Activated CD8-positive, alpha-beta T cell treated with anti-CD3 and anti-CD28 coated beads for 36 hours (primary cell): ENCODE results near the gene CNN2. TPM values are rescaled to one million over a fixed set of nuclear protein-coding genes. Genes with fewer than 3 reads are reported as not detected.
A peak's percentile ranks its signal among the peaks of the same experiment; 100 is the strongest.

Experiments used
- ATAC-seq: fragments of 200-7000 bp; cut with Tn5 transposase; one replicate; pipeline ENCODE4 v1.10.0; 2021; ENCODE audit warnings: mild to moderate bottlenecking, moderate library complexity
- CTCF ChIA-PET: fragments of 350-600 bp; sonication (Branson Sonifier 250); formaldehyde crosslinking; loops from one replicate; lab custom pipeline; 2021; ENCODE audit warnings: antibody characterized with exemption; lab: Charles Lee
- POLR2A ChIA-PET: fragments of 350-600 bp; sonication (Branson Sonifier 250); formaldehyde crosslinking; loops from one replicate; lab custom pipeline; 2021; ENCODE audit warnings: antibody characterized with exemption; lab: Charles Lee
- DNase-seq: peaks from one replicate; pipeline ENCODE4 v3.0.0-alpha.2; 2020
- H3K27ac Mint-ChIP-seq: one replicate; pipeline ENCODE4 v1.8.0; 2021; ENCODE audit warnings: mild to moderate bottlenecking, mixed read lengths
- H3K27me3 Mint-ChIP-seq: one replicate; pipeline ENCODE4 v1.8.0; 2021; ENCODE audit warnings: mixed read lengths
- H3K36me3 Mint-ChIP-seq: one replicate; pipeline ENCODE4 v1.8.0; 2021; ENCODE audit warnings: low read depth, mixed read lengths
- H3K4me1 Mint-ChIP-seq: one replicate; pipeline ENCODE4 v1.8.0; 2021; ENCODE audit warnings: low read depth, mixed read lengths
- H3K4me3 Mint-ChIP-seq: one replicate; pipeline ENCODE4 v1.8.0; 2021; ENCODE audit warnings: mild to moderate bottlenecking, moderate library complexity, mixed read lengths
- H3K9me3 Mint-ChIP-seq: one replicate; pipeline ENCODE4 v1.8.0; 2021; ENCODE audit warnings: mixed read lengths
- CTCF ChIP-seq: fragments of 200-600 bp; IDR thresholded peaks from one replicate; pipeline ENCODE4 v1.8.0; 2022; ENCODE audit warnings: antibody characterized with exemption, mild to moderate bottlenecking
- intact Hi-C: fragments of 100-400 bp; cut with micrococcal nuclease; formaldehyde crosslinking; loops from one replicate; pipeline ENCODE4 v1.10.0; 2022
- total RNA-seq, 2 experiments: library from RNA; stranded (reverse); gene quantifications; one replicate each; pipeline ENCODE4 v1.2.3, GENCODE V29; 2021

The CNN2 gene
- total RNA-seq, 2 experiments from 2014 or later: 97.4 to 98.3 TPM

GRCh38 chr19:1062387-1063029 lies 36.1 kb downstream of the CNN2 start:
- peaks cover 12% of the 10 kb centered on the region for H3K36me3 Mint-ChIP-seq
- no peak overlapping the region for H3K4me3 Mint-ChIP-seq
- peaks cover 5% of the 10 kb centered on the region for H3K9me3 Mint-ChIP-seq
- peaks cover 33% of the 10 kb centered on the region for H3K4me1 Mint-ChIP-seq
- no peak overlapping the region for H3K27ac Mint-ChIP-seq
- ChIA-PET CTCF (interaction anchor here (1.0 kb wide), 1 partner anchor 20 kb away, joined by 3 read pairs; no protein-coding TSS in a partner anchor), POLR2A (no interaction called here)
- no peak for TF ChIP-seq CTCF
- DNase-seq: no peak
- ATAC-seq: peak; percentile 22
- H3K27me3 Mint-ChIP-seq: no peaks in the 10 kb centered on the region
- intact Hi-C loops: no loop called here

- H3K36me3 Mint-ChIP-seq: peaks cover 10% of the 10 kb centered on the region
- peak; percentile 83 for DNase-seq
- ChIA-PET POLR2A (no interaction called here), CTCF (interaction anchor here (1.0 kb wide), 1 partner anchor 20 kb away, joined by 3 read pairs; no protein-coding TSS in a partner anchor)
- H3K9me3 Mint-ChIP-seq: peaks cover 1% of the 10 kb centered on the region
- ATAC-seq: peak; percentile 25
- peaks cover 28% of the 10 kb centered on the region for H3K4me1 Mint-ChIP-seq
- no peaks in the 10 kb centered on the region for H3K27me3 Mint-ChIP-seq
- intact Hi-C loops: no loop called here
- no peak for TF ChIP-seq CTCF
- H3K27ac Mint-ChIP-seq: no peak overlapping the region
- no peak overlapping the region for H3K4me3 Mint-ChIP-seq
Measured at GRCh38 chr19:1063030-1063908, 36.9 kb downstream of the CNN2 start.

GRCh38 chr19:1063909-1064660 lies 37.7 kb downstream of the CNN2 start:
- no peak overlapping the region for H3K4me3 Mint-ChIP-seq
- POLR2A ChIA-PET: interaction anchor here (0.6 to 4.7 kb wide), 9 partner anchors 10 to 39 kb away, joined by 3 to 26 read pairs (median 4); partner anchors contain the start of genes ABCA7 and CNN2
- intact Hi-C loops: no loop called here
- CTCF ChIA-PET: interaction anchor here (0.7 to 4.4 kb wide), 16 partner anchors 9 to 130 kb away, joined by 3 to 22 read pairs (median 4); partner anchors contain the start of gene ABCA7
- DNase-seq (no peak), ATAC-seq (no peak)
- H3K4me1 Mint-ChIP-seq: peaks cover 29% of the 10 kb centered on the region
- H3K36me3 Mint-ChIP-seq: peaks cover 13% of the 10 kb centered on the region
- no peak overlapping the region for H3K27ac Mint-ChIP-seq
- H3K27me3 Mint-ChIP-seq: no peaks in the 10 kb centered on the region
- peaks cover 1% of the 10 kb centered on the region for H3K9me3 Mint-ChIP-seq
- no peak for TF ChIP-seq CTCF

- TF ChIP-seq CTCF: peak; percentile 83
- ATAC-seq (peak; percentile 25), DNase-seq (peak; percentile 76)
- no peak overlapping the region for H3K27ac Mint-ChIP-seq
- H3K4me1 Mint-ChIP-seq: peaks cover 32% of the 10 kb centered on the region
- no peaks in the 10 kb centered on the region for H3K27me3 Mint-ChIP-seq
- intact Hi-C loops: no loop called here
- ChIA-PET POLR2A (interaction anchor here (0.6 to 4.7 kb wide), 10 partner anchors 11 to 39 kb away, joined by 3 to 26 read pairs (median 4); partner anchors contain the start of genes ABCA7 and CNN2), CTCF (interaction anchor here (0.7 to 4.4 kb wide), 20 partner anchors 8 to 179 kb away, joined by 3 to 22 read pairs (median 4); partner anchors contain the start of gene ABCA7)
- peaks cover 1% of the 10 kb centered on the region for H3K9me3 Mint-ChIP-seq
- peak overlapping the region; percentile 9 for H3K4me3 Mint-ChIP-seq
- H3K36me3 Mint-ChIP-seq: peaks cover 16% of the 10 kb centered on the region
Measured at GRCh38 chr19:1064661-1065605, 38.5 kb downstream of the CNN2 start.
